Measurements from ENCODE around the gene TMEM183A. TPM values are rescaled to one million over a fixed set of nuclear protein-coding genes. Genes with fewer than 3 reads are reported as not detected.

Gene TMEM183A
- total RNA-seq, 1 donor from 2014 or later = 74.3 TPM

DNA sequence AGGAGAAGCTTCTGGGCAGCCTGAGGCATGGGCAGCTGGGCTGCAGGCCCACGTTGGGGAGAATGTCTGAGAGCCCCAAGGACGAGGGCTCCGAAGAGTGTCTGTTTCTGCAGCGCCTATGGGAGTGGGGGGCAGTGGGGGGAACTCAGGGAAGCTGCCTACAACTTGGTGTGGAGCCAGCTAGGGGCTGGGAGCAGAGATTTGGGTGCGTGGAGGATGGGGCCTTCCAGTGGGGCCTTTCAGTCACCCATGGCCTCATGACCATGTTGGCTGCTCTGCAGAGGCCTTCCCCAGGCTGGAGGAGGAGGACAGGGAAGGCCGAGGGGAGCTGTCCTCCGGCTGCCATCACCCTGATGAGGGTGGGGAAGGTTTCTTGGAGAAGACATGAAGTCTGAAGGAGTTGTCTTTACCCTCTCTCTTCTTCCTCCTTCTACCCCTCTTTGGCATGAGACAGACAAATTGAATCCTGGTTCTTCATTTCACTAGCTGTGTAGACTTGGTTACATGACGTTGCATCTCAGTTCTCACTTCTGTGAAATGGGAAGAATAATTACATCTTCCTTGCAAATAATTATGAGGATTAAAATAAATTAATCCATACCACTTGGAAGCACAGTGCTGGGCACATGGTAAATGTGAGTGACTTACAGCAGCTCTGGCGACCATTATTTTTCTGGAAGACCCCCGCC lies 27.4 kb downstream of the TMEM183A start:
- Mint-ChIP-seq H3K27ac (no peak overlapping the region), H3K9me3 (ENCODE audit: low read depth) (no peaks in the 10 kb centered on the region), H3K4me3 (ENCODE audit: low read depth) (no peak overlapping the region), H3K27me3 (peaks cover 54% of the 10 kb centered on the region), H3K4me1 (ENCODE audit: low read depth) (no peaks in the 10 kb centered on the region), H3K36me3 (ENCODE audit: insufficient read depth) (no peaks in the 10 kb centered on the region)
- TF ChIP-seq, protein P1, sequence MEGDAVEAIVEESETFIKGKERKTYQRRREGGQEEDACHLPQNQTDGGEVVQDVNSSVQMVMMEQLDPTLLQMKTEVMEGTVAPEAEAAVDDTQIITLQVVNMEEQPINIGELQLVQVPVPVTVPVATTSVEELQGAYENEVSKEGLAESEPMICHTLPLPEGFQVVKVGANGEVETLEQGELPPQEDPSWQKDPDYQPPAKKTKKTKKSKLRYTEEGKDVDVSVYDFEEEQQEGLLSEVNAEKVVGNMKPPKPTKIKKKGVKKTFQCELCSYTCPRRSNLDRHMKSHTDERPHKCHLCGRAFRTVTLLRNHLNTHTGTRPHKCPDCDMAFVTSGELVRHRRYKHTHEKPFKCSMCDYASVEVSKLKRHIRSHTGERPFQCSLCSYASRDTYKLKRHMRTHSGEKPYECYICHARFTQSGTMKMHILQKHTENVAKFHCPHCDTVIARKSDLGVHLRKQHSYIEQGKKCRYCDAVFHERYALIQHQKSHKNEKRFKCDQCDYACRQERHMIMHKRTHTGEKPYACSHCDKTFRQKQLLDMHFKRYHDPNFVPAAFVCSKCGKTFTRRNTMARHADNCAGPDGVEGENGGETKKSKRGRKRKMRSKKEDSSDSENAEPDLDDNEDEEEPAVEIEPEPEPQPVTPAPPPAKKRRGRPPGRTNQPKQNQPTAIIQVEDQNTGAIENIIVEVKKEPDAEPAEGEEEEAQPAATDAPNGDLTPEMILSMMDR (IDR thresholded peaks at IDR 0.05; ENCODE audit: unreplicated experiment) = no peak
- DNase-seq (ENCODE audit: low spot score, unreplicated experiment) = no peak

DNA sequence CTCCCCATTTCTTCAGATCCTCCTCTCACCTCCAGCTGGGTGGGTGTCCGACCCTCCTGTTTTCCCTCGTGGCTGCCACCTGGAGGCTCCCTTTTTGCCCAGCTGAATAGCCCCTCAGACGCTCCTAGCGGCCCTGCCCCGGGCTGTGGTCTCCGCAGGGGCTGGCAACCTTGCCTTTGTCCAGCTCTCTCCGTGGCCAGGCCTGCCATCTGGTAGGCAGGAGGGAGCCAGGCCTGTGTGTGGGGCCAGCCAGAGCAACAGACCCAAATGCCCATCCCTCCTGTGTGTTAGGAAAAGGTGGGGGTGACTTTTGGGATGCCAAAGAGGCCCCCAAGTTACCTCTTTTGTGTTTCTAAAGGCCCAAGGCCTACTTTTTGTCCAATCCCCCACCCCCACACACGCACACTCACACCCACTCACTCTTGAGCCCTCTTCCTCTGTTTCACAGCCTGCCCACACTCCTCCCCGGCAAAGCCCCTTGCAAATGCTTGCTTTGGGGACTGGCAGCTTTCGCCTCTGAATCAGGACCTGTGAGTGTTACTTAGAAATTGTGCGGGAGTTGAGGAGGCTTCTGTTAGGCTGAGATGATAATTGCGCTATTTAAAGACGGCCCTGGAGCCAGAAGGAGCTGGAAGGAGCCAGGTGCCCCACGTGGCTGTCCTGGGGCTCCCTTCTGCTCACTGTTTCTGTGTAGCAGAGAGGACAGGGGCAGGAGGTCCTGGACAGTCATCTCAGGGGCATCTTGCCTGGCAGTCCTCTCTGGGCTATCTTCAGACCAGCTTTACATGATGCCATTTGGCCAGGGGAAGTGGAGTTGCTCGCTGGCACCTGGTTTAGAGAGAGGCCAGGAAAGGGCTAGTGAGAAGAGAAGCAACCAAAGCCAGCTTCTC lies 28.2 kb downstream of the TMEM183A start:
- no peaks in the 10 kb centered on the region for H3K9me3 Mint-ChIP-seq (ENCODE audit: low read depth)
- H3K4me3 Mint-ChIP-seq (ENCODE audit: low read depth) = no peak overlapping the region
- TF ChIP-seq, protein P1 (IDR thresholded peaks at IDR 0.05; ENCODE audit: unreplicated experiment) = no peak
- H3K27ac Mint-ChIP-seq = no peak overlapping the region
- no peak for DNase-seq (ENCODE audit: low spot score, unreplicated experiment)
- H3K36me3 Mint-ChIP-seq (ENCODE audit: insufficient read depth) = no peaks in the 10 kb centered on the region
- no peaks in the 10 kb centered on the region for H3K4me1 Mint-ChIP-seq (ENCODE audit: low read depth)
- peaks cover 51% of the 10 kb centered on the region for H3K27me3 Mint-ChIP-seq

DNA sequence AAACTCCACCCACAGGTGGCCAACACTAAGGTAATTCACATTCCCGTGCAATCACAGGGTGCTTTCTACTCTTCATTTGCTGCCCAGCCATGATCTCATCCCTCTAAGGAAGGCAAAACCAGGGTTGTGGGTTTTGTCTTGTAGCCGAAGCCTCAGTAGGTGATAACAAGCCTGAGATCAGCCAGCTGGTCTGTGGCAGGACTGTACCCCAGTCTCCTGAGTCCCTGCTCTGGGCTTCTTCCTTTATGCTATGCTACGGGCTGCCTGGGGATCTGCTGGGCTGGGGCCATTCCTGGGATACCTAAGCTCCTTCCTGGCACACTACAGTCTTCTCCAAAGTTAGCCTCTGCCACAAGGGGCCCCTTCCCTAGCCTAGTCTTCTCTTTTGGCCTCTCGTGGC lies 29.0 kb downstream of the TMEM183A start:
- no peak for DNase-seq (ENCODE audit: low spot score, unreplicated experiment)
- no peak overlapping the region for H3K4me3 Mint-ChIP-seq (ENCODE audit: low read depth)
- TF ChIP-seq, protein P1 (IDR thresholded peaks at IDR 0.05; ENCODE audit: unreplicated experiment) = no peak
- H3K9me3 Mint-ChIP-seq (ENCODE audit: low read depth) = no peaks in the 10 kb centered on the region
- H3K36me3 Mint-ChIP-seq (ENCODE audit: insufficient read depth) = no peaks in the 10 kb centered on the region
- no peak overlapping the region for H3K27ac Mint-ChIP-seq
- no peaks in the 10 kb centered on the region for H3K4me1 Mint-ChIP-seq (ENCODE audit: low read depth)
- peaks cover 52% of the 10 kb centered on the region for H3K27me3 Mint-ChIP-seq

DNA sequence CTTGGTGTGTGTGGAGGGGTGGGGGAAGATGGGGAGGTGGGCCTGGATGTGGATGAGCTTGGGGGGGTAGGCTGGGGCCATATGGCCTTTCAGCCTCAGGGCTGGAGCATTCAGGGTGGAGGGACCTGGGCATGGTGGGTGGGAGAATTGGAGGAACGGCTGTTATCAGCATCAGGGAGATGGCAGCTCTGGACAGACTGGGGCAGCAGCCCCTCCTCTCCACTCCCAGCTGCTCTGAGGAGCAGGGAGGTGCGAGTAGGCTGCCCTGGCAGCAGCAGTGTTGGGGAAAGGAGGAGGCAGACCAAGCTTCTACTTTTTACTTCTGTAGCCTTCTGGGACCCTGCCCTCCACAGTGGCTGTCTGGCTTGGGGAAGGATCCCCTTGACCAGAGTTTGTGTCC lies 29.4 kb downstream of the TMEM183A start:
- H3K27me3 Mint-ChIP-seq = peaks cover 52% of the 10 kb centered on the region
- no peaks in the 10 kb centered on the region for H3K4me1 Mint-ChIP-seq (ENCODE audit: low read depth)
- H3K27ac Mint-ChIP-seq = no peak overlapping the region
- no peaks in the 10 kb centered on the region for H3K36me3 Mint-ChIP-seq (ENCODE audit: insufficient read depth)
- DNase-seq (ENCODE audit: low spot score, unreplicated experiment) = no peak
- no peaks in the 10 kb centered on the region for H3K9me3 Mint-ChIP-seq (ENCODE audit: low read depth)
- TF ChIP-seq, protein P1 (IDR thresholded peaks at IDR 0.05; ENCODE audit: unreplicated experiment) = no peak
- no peak overlapping the region for H3K4me3 Mint-ChIP-seq (ENCODE audit: low read depth)

DNA sequence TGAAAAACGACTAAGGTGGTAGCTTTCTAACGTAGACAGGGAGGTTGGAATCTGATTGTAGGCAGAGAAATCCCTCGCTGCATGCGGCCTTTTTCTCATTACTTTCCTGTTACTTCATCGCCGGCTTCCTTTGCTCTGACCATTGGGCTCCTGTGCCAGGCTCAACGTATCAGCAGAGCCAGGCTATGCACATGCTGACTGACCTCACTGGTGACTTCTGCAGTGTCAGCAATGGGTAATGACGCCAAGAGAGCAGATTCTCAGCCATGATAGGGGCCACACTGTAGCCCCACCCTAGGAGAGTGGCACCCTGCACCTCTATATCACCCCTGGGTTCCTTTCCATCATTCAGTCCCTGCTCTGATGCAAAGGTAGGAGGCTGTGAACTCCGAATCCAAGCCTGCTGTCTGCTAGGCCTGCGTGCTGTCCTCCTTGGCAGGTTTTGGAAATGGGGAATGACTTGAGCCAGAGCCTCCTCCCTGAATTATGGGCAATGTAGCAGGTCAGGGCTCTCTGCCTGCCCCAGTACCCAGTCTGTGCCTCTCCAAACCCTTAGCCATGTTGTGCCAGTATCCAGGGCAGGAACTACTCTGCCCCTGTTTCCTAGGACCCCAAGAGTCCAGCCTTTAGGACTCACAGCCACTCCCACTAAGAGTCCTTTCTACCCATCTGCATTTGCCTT lies 30.5 kb downstream of the TMEM183A start:
- no peak overlapping the region for H3K27ac Mint-ChIP-seq
- H3K9me3 Mint-ChIP-seq (ENCODE audit: low read depth) = no peaks in the 10 kb centered on the region
- no peak for DNase-seq (ENCODE audit: low spot score, unreplicated experiment)
- H3K36me3 Mint-ChIP-seq (ENCODE audit: insufficient read depth) = no peaks in the 10 kb centered on the region
- H3K4me1 Mint-ChIP-seq (ENCODE audit: low read depth) = no peaks in the 10 kb centered on the region
- peaks cover 54% of the 10 kb centered on the region for H3K27me3 Mint-ChIP-seq
- TF ChIP-seq, protein P1 (IDR thresholded peaks at IDR 0.05; ENCODE audit: unreplicated experiment) = no peak
- H3K4me3 Mint-ChIP-seq (ENCODE audit: low read depth) = no peak overlapping the region
